ACC112 (cell line): ENCODE measurements around the gene OR56B4.
"Not testable (repeated sequence)": the region's sequence is repeated elsewhere in the genome, so short reads cannot be mapped to it uniquely, and the experiment has no call there.

Experiments used
- H2AFZ ChIP-seq: fragments of 200-600 bp; sonication (generic); one replicate; pipeline ENCODE4 v1.6.0; 2017; ENCODE audit warnings: antibody characterized with exemption, low read length; ENCODE audit not compliant: unreplicated experiment
- H3K27ac ChIP-seq: fragments of 200-600 bp; sonication (generic); 2 replicates; pipeline ENCODE4 v1.5.1; 2014; ENCODE audit warnings: low read depth, mild to moderate bottlenecking, antibody characterized with exemption, low read length, moderate library complexity
- H3K27me3 ChIP-seq: fragments of 200-600 bp; sonication (generic); 2 replicates; pipeline ENCODE4 v1.6.1; 2014; ENCODE audit warnings: mild to moderate bottlenecking, antibody characterized with exemption, low read length, moderate library complexity, mixed read lengths; ENCODE audit not compliant: insufficient read depth
- H3K36me3 ChIP-seq: fragments of 200-600 bp; sonication (generic); 2 replicates; pipeline ENCODE4 v1.6.1; 2016; ENCODE audit warnings: mild to moderate bottlenecking, antibody characterized with exemption, low read length, moderate library complexity, mixed read lengths; ENCODE audit not compliant: insufficient read depth
- H3K4me1 ChIP-seq: fragments of 200-600 bp; sonication (generic); one replicate; pipeline ENCODE4 v1.6.1; 2016; ENCODE audit warnings: low read length, mixed read lengths; ENCODE audit not compliant: insufficient read depth, unreplicated experiment, control insufficient read depth
- H3K4me3 ChIP-seq: fragments of 200-600 bp; sonication (generic); 2 replicates; pipeline ENCODE4 v1.5.1; 2014; ENCODE audit warnings: mild to moderate bottlenecking, low read depth, low read length
- H3K79me2 ChIP-seq: fragments of 200-600 bp; sonication (generic); one replicate; pipeline ENCODE4 v1.6.0; 2016; ENCODE audit warnings: low read length; ENCODE audit not compliant: control insufficient read depth, unreplicated experiment, insufficient read depth

Gene OR56B4

GRCh38 chr11:6096417-6096816, 11.1 kb upstream of the OR56B4 start:
- Histone ChIP-seq H3K4me3 (no peak overlapping the region), H3K27ac (no peak overlapping the region), H3K27me3 (no peaks in the 10 kb centered on the region), H3K79me2 (no peaks in the 10 kb centered on the region), H3K36me3 (no peaks in the 10 kb centered on the region), H3K4me1 (no peaks in the 10 kb centered on the region), H2AFZ (no peak overlapping the region)

- Histone ChIP-seq H3K4me3 (no peak overlapping the region), H3K27ac (no peak overlapping the region), H3K27me3 (peaks cover 4% of the 10 kb centered on the region; the same call in 1 of the 2 replicates), H3K4me1 (no peaks in the 10 kb centered on the region), H3K79me2 (no peaks in the 10 kb centered on the region), H3K36me3 (no peaks in the 10 kb centered on the region), H2AFZ (no peak overlapping the region)
These were observed 7.9 kb upstream of the OR56B4 start for GRCh38 chr11:6099577-6099976.

- Histone ChIP-seq H3K27ac (no peak overlapping the region), H3K27me3 (no peaks in the 10 kb centered on the region), H3K36me3 (no peaks in the 10 kb centered on the region), H2AFZ (no peak overlapping the region), H3K4me1 (no peaks in the 10 kb centered on the region), H3K4me3 (no peak overlapping the region), H3K79me2 (no peaks in the 10 kb centered on the region)
These were observed 2.5 kb downstream of the OR56B4 start for GRCh38 chr11:6110011-6110410.

- Histone ChIP-seq H3K36me3 (no peaks in the 10 kb centered on the region), H3K4me1 (no peaks in the 10 kb centered on the region), H3K27me3 (no peaks in the 10 kb centered on the region), H3K79me2 (no peaks in the 10 kb centered on the region), H3K27ac (no peak overlapping the region), H2AFZ (no peak overlapping the region), H3K4me3 (no peak overlapping the region)
These were observed 4.2 kb downstream of the OR56B4 start for GRCh38 chr11:6111673-6112072.

GRCh38 chr11:6116638-6117037, 9.2 kb downstream of the OR56B4 start:
- no peaks in the 10 kb centered on the region for H3K27me3 ChIP-seq
- H3K36me3 ChIP-seq = no peaks in the 10 kb centered on the region
- H3K27ac ChIP-seq = no peak overlapping the region
- no peak overlapping the region for H2AFZ ChIP-seq
- H3K4me1 ChIP-seq = no peaks in the 10 kb centered on the region
- no peak overlapping the region for H3K4me3 ChIP-seq
- H3K79me2 ChIP-seq = no peaks in the 10 kb centered on the region

- Histone ChIP-seq H3K4me1 (no peaks in the 10 kb centered on the region), H2AFZ (no peak overlapping the region), H3K27ac (no peak overlapping the region), H3K27me3 (no peaks in the 10 kb centered on the region), H3K4me3 (no peak overlapping the region), H3K79me2 (no peaks in the 10 kb centered on the region), H3K36me3 (no peaks in the 10 kb centered on the region)
These were observed 16.8 kb downstream of the OR56B4 start for GRCh38 chr11:6124245-6124644.

- H3K79me2 ChIP-seq = no peaks in the 10 kb centered on the region
- H3K27ac ChIP-seq = no peak overlapping the region
- H3K4me1 ChIP-seq = no peaks in the 10 kb centered on the region
- H3K36me3 ChIP-seq = no peaks in the 10 kb centered on the region
- no peak overlapping the region for H3K4me3 ChIP-seq
- H2AFZ ChIP-seq = no peak overlapping the region
- no peaks in the 10 kb centered on the region for H3K27me3 ChIP-seq
These were observed 20.4 kb downstream of the OR56B4 start for GRCh38 chr11:6127881-6128280.

GRCh38 chr11:6129011-6129410, 21.5 kb downstream of the OR56B4 start:
- Histone ChIP-seq H3K79me2 (no peaks in the 10 kb centered on the region), H3K4me3 (no peak overlapping the region), H3K4me1 (no peaks in the 10 kb centered on the region)

GRCh38 chr11:6129635-6130034, 22.2 kb downstream of the OR56B4 start:
- Histone ChIP-seq H3K36me3 (no peaks in the 10 kb centered on the region), H3K27ac (no peak overlapping the region), H3K4me3 (no peak overlapping the region), H3K79me2 (no peaks in the 10 kb centered on the region), H3K27me3 (peaks cover 5% of the 10 kb centered on the region; the same call in 1 of the 2 replicates), H2AFZ (no peak overlapping the region), H3K4me1 (no peaks in the 10 kb centered on the region)

More at GRCh38 chr11:6129011-6129410, 21.5 kb downstream of the OR56B4 start:
- Histone ChIP-seq H3K27ac (no peak overlapping the region), H3K27me3 (no peaks in the 10 kb centered on the region), H3K36me3 (no peaks in the 10 kb centered on the region), H2AFZ (no peak overlapping the region)

- no peaks in the 10 kb centered on the region for H3K36me3 ChIP-seq
- H3K79me2 ChIP-seq = no peaks in the 10 kb centered on the region
- H3K4me1 ChIP-seq = no peaks in the 10 kb centered on the region
- H3K27ac ChIP-seq = no peak overlapping the region
- H3K4me3 ChIP-seq = no peak overlapping the region
- no peak overlapping the region for H2AFZ ChIP-seq
- H3K27me3 ChIP-seq = peaks cover 13% of the 10 kb centered on the region; the same call in 1 of the 2 replicates
These were observed 24.9 kb downstream of the OR56B4 start for GRCh38 chr11:6132431-6132830.

GRCh38 chr11:6135936-6136335, 28.5 kb downstream of the OR56B4 start:
- not testable (repeated sequence) for H3K27ac ChIP-seq, H2AFZ ChIP-seq, H3K36me3 ChIP-seq, H3K4me3 ChIP-seq, H3K79me2 ChIP-seq, H3K4me1 ChIP-seq
- peaks cover 23% of the 10 kb centered on the region; the same call in 1 of the 2 replicates for H3K27me3 ChIP-seq
